OCI-LY1 (cell line): ENCODE data around the gene PHKA2.
A peak's percentile ranks its signal among the peaks of the same experiment; 100 is the strongest.

Experiments
- H2AFZ ChIP-seq: fragments of 200-600 bp; sonication (generic), shearing (Covaris generic); 2 replicates; pipeline ENCODE4 v1.6.0; 2014; ENCODE audit warnings: antibody characterized with exemption, mild to moderate bottlenecking, low read length
- H3F3A ChIP-seq: fragments of 200-600 bp; sonication (generic), shearing (Covaris generic); 2 replicates; pipeline ENCODE4 v1.6.0; 2014; ENCODE audit warnings: mild to moderate bottlenecking, antibody characterized with exemption, low read length, moderate library complexity; ENCODE audit not compliant: insufficient read depth
- H3K27ac ChIP-seq: fragments of 200-600 bp; sonication (generic); 2 replicates; pipeline ENCODE4 v1.5.1; 2014; ENCODE audit warnings: low read length, mixed run types, mild to moderate bottlenecking, low read depth; ENCODE audit not compliant: poor library complexity, severe bottlenecking
- H3K27me3 ChIP-seq: fragments of 200-600 bp; sonication (generic); 2 replicates; pipeline ENCODE4 v1.6.0; 2014; ENCODE audit warnings: antibody characterized with exemption, mild to moderate bottlenecking, low read length, moderate library complexity; ENCODE audit not compliant: insufficient read depth
- H3K36me3 ChIP-seq: fragments of 200-600 bp; sonication (generic); 2 replicates; pipeline ENCODE4 v1.6.1; 2014; ENCODE audit warnings: mild to moderate bottlenecking, antibody characterized with exemption, low read length, moderate library complexity, mixed read lengths; ENCODE audit not compliant: insufficient read depth
- H3K4me1 ChIP-seq: fragments of 200-600 bp; sonication (generic); 2 replicates; pipeline ENCODE4 v1.5.1; 2014; ENCODE audit warnings: mild to moderate bottlenecking, low read length, moderate library complexity; ENCODE audit not compliant: insufficient read depth, severe bottlenecking
- H3K4me2 ChIP-seq: fragments of 200-600 bp; sonication (generic), shearing (Covaris generic); 2 replicates; pipeline ENCODE4 v1.6.1; 2014; ENCODE audit warnings: low read length
- H3K4me3 ChIP-seq: fragments of 200-600 bp; sonication (generic); 2 replicates; pipeline ENCODE4 v1.5.1; 2014; ENCODE audit warnings: low read length, low read depth, mild to moderate bottlenecking, mixed read lengths; ENCODE audit not compliant: poor library complexity, severe bottlenecking
- H3K79me2 ChIP-seq: fragments of 200-600 bp; shearing (Covaris generic); 2 replicates; pipeline ENCODE4 v1.6.1; 2016; ENCODE audit warnings: mixed run types, low read length, mixed read lengths; ENCODE audit not compliant: insufficient read depth
- H3K9ac ChIP-seq: fragments of 200-600 bp; sonication (generic), shearing (Covaris generic); 2 replicates; pipeline ENCODE4 v1.6.1; 2014; ENCODE audit warnings: mild to moderate bottlenecking, low read length, mixed read lengths
- H3K9me2 ChIP-seq: fragments of 200-600 bp; sonication (generic), shearing (Covaris generic); 2 replicates; pipeline ENCODE4 v1.6.1; 2014; ENCODE audit warnings: low read depth, mild to moderate bottlenecking, low read length, mixed read lengths
- H3K9me3 ChIP-seq: fragments of 200-600 bp; shearing (Covaris generic); 2 replicates; pipeline ENCODE4 v1.6.1; 2014; ENCODE audit warnings: low read length, mixed read lengths
- H4K20me1 ChIP-seq: fragments of 200-600 bp; sonication (generic), shearing (Covaris generic); 2 replicates; pipeline ENCODE4 v1.6.0; 2016; ENCODE audit warnings: mild to moderate bottlenecking, low read length; ENCODE audit not compliant: insufficient read depth
- EZH2 ChIP-seq: fragments of 200-600 bp; sonication (generic), shearing (Covaris generic); IDR thresholded peaks from 2 replicates; pipeline ENCODE4 v1.8.0; 2017; ENCODE audit warnings: borderline replicate concordance, mixed run types, mild to moderate bottlenecking, antibody characterized with exemption, low read length, moderate library complexity, mixed read lengths
- TF ChIP-seq, protein P1 (sequence below): fragments of 200-600 bp; sonication (generic), shearing (Covaris generic); IDR thresholded peaks from 2 replicates; pipeline ENCODE4 v1.5.1; 2017; ENCODE audit warnings: mild to moderate bottlenecking, antibody characterized with exemption, low read length, moderate library complexity, mixed read lengths

PHKA2 gene

DNA sequence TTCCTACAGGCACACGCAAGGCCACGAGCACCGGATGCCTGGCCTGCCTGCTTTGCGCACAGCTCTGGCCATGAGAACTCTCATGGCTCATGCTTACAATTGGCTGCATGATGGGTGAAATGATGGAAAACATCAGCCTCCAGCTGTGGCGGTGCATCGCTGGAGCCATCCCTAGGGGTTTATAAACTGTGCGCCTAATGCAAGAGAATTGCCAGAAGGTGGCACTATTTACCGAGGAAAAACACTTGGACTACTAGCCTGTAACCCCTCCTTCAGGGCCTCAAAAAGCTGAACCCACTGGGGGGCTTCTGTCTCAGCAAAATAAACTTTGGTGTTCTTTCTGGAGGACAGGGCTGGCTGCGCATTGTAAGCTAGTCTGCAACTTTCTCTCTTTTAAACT is 51.9 kb downstream of the PHKA2 start:
- H3K27ac ChIP-seq, result no peak overlapping the region
- H2AFZ ChIP-seq, result no peak overlapping the region
- H3K9me3 ChIP-seq, result no peaks in the 10 kb centered on the region
- no peak overlapping the region for H3K4me2 ChIP-seq
- no peaks in the 10 kb centered on the region for H3K79me2 ChIP-seq
- no peaks in the 10 kb centered on the region for H4K20me1 ChIP-seq
- no peaks in the 10 kb centered on the region for H3F3A ChIP-seq
- H3K4me3 ChIP-seq, result no peak overlapping the region
- H3K9me2 ChIP-seq, result no peaks in the 10 kb centered on the region
- H3K27me3 ChIP-seq, result no peaks in the 10 kb centered on the region
- TF ChIP-seq EZH2, result no peak
- TF ChIP-seq, protein P1, sequence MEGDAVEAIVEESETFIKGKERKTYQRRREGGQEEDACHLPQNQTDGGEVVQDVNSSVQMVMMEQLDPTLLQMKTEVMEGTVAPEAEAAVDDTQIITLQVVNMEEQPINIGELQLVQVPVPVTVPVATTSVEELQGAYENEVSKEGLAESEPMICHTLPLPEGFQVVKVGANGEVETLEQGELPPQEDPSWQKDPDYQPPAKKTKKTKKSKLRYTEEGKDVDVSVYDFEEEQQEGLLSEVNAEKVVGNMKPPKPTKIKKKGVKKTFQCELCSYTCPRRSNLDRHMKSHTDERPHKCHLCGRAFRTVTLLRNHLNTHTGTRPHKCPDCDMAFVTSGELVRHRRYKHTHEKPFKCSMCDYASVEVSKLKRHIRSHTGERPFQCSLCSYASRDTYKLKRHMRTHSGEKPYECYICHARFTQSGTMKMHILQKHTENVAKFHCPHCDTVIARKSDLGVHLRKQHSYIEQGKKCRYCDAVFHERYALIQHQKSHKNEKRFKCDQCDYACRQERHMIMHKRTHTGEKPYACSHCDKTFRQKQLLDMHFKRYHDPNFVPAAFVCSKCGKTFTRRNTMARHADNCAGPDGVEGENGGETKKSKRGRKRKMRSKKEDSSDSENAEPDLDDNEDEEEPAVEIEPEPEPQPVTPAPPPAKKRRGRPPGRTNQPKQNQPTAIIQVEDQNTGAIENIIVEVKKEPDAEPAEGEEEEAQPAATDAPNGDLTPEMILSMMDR, result peak; percentile 50; the same call in 1 of the 2 replicates
- H3K36me3 ChIP-seq, result peaks cover 16% of the 10 kb centered on the region; the same call in 1 of the 2 replicates
- H3K9ac ChIP-seq, result no peak overlapping the region
- no peaks in the 10 kb centered on the region for H3K4me1 ChIP-seq

DNA sequence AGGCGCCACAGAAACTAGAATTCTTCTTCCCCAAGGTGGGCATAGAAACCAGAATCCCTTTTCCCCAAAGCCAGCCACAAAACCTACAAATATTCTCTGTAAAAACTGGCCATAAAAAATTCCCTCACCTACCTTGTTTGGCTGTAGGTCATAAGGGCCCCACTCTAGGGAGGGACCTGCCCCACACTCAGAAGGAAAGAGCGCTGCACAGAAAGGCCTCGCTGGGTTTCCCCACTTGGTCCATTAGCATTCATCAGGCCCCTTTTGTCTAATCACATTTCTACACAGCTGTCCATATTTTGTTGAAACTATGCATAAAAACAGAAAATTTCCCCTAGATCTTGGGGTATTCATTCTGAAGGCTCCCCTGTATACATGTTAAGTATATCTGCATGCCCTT is 54.1 kb downstream of the PHKA2 start:
- Histone ChIP-seq H3K36me3 (peaks cover 15% of the 10 kb centered on the region; the same call in 1 of the 2 replicates), H3K27ac (no peak overlapping the region), H3K27me3 (no peaks in the 10 kb centered on the region), H4K20me1 (no peaks in the 10 kb centered on the region), H2AFZ (no peak overlapping the region), H3K4me3 (no peak overlapping the region), H3K79me2 (no peaks in the 10 kb centered on the region), H3K4me2 (no peak overlapping the region), H3F3A (no peaks in the 10 kb centered on the region), H3K9me3 (no peaks in the 10 kb centered on the region), H3K4me1 (no peaks in the 10 kb centered on the region), H3K9ac (no peak overlapping the region), H3K9me2 (no peaks in the 10 kb centered on the region)
- TF ChIP-seq, protein P1, result no peak
- no peak for TF ChIP-seq EZH2

GRCh38 chrX:18927558-18927957 is 56.4 kb downstream of the PHKA2 start:
- H4K20me1 ChIP-seq, result no peaks in the 10 kb centered on the region
- H3K36me3 ChIP-seq, result peaks cover 15% of the 10 kb centered on the region
- no peaks in the 10 kb centered on the region for H3K9me3 ChIP-seq
- no peaks in the 10 kb centered on the region for H3F3A ChIP-seq
- TF ChIP-seq, protein P1, result no peak
- no peak for TF ChIP-seq EZH2
- H3K79me2 ChIP-seq, result no peaks in the 10 kb centered on the region
- no peaks in the 10 kb centered on the region for H3K9me2 ChIP-seq
- H3K4me3 ChIP-seq, result no peak overlapping the region
- no peaks in the 10 kb centered on the region for H3K27me3 ChIP-seq
- no peak overlapping the region for H3K9ac ChIP-seq
- H3K4me1 ChIP-seq, result no peaks in the 10 kb centered on the region
- no peak overlapping the region for H2AFZ ChIP-seq
- H3K4me2 ChIP-seq, result no peak overlapping the region
- H3K27ac ChIP-seq, result no peak overlapping the region
